ENCODE data around the gene NOSIP. TPM values are rescaled to one million over a fixed set of nuclear protein-coding genes. Genes with fewer than 3 reads are reported as not detected.

NOSIP gene, protein sequence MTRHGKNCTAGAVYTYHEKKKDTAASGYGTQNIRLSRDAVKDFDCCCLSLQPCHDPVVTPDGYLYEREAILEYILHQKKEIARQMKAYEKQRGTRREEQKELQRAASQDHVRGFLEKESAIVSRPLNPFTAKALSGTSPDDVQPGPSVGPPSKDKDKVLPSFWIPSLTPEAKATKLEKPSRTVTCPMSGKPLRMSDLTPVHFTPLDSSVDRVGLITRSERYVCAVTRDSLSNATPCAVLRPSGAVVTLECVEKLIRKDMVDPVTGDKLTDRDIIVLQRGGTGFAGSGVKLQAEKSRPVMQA
- 104 and 111 TPM in 2 replicates for total RNA-seq

DNA sequence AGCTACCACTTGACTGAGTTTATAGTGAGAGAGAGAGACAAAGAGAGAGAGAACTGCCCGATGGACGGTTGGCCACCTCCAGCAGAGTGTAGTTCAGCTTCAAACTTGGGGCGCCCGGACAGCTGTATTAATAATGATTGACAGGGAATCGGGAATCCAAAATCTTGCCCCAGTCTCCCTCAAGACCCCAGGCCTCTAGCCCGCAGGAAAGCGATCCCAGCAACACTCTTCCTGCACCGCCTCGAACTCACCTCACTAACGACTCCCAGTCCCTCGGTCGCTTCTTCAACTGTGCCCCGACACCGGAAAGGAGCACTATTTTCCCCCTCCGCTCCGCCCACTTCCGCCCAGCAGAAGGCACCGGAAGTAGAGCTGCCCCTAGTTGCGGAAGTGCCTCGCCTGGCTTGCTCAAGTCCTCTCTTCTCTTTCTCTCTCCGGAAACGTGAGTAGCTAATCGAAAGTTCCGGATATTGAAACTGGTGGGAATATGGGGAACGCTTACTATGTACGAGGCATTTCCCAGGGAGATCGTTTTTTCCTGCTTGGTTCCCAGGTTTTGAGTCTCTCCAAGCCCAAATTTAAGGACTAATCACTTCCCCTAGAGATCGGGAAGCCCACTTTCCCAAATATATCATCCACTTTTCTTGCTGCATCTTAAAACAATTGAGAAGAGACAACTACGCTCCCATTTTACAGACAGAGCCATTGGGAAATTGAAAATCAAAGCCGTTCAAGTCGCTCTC, at the start of gene NOSIP:
TSS of gene NOSIP (minus strand) at position 293 of the 743 bp plus-strand sequence. CDS start 19,865 bp downstream, outside the sequence.

DNA sequence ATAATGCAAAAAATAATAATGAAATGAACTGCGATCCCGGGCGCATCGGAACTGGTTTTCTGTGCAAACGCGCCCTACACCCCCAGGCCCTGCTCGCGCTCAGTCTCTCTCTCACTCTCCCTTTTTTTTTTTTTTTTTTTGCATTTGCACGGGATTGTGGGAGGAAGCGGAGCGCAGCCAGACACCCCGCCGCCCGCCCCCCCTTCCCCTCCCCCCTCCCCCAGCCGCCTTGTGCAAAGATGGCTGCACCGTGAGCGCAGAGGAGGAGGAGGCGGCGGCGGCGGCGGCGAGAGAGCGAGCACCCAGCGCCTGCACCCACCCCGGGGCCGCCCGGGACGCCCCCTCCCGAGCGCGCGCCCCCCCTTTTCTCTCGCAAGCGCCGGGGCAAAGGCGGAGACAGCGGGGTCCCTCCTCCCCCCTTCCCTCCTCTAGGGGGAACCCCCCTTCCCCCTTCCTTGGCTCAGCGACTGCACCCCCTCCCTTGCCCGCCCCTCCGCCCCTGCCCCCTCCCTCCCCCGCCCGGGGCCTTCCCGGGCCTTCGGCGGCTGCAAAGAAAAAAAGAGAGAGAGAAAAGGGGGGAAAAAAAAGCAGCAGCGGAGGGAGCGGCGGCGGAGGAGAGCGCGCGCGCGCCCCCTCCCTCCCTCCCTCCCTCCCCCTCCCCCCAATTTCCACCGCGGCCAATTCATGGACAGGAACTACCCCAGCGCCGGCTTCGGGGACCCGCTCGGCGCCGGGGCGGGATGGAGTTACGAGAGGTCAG, 10.8 kb upstream of the NOSIP start, which contains the start of gene PRR12:
TSS of gene PRR12 (plus strand) at position 212 of the 760 bp plus-strand sequence. CDS start at position 685, 473 bp downstream.

DNA sequence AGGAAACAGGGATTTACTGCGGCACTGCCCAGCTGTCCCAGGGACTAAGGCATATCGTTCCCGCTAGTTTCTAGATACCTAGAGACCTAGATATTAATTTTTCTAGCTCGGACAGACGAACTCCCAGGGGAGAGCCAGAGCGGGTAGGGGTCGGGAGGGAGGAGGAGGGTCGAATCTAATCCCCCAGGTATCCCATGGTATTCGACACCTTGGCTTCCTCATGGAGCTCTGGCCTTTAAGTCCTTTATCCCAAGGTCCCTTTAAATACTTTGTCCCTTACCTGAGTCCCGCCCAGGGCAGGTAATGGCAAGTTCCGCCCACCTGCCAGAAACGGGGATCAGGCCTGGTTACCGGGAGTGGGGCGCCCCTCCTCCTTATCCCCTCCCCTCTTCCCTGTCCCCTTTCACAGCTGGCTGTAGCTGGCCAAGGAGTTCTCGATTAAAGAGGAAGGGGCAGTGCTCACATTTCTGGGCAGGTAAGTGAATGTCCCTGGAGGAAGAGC, 702 bp upstream of the NOSIP start, which contains the start of gene PRRG2:
TSS of gene PRRG2 (plus strand) at position 310 of the 502 bp plus-strand sequence. CDS start 1,904 bp downstream, outside the sequence.

Other genes starting within 250 kb of the NOSIP start
- not detected in 2 replicates for gene CD37, start 245.2 kb downstream of the NOSIP start, total RNA-seq
- 56.6 and 65.2 TPM in 2 replicates for gene TEAD2, start 218.1 kb downstream of the NOSIP start, total RNA-seq
- gene DKKL1, start 216.7 kb downstream of the NOSIP start, total RNA-seq, result not detected in 2 replicates
- gene KASH5, start 192.3 kb downstream of the NOSIP start, total RNA-seq, result not detected in 2 replicates
- gene PTH2, start 157.1 kb downstream of the NOSIP start, total RNA-seq, result not detected in 2 replicates
- not detected in 2 replicates for gene GFY, start 155.2 kb downstream of the NOSIP start, total RNA-seq
- under 0.01 and 0.05 TPM in 2 replicates for gene SLC17A7, start 139.0 kb downstream of the NOSIP start, total RNA-seq
- gene PIH1D1, start 128.7 kb downstream of the NOSIP start, total RNA-seq, result 82.1 and 96.8 TPM in 2 replicates
- 51.6 and 62.2 TPM in 2 replicates for gene ALDH16A1, start 127.3 kb downstream of the NOSIP start, total RNA-seq
- 6.1 and 7.9 TPM in 2 replicates for gene FLT3LG, start 106.3 kb downstream of the NOSIP start, total RNA-seq
- 1,790 and 1,858 TPM in 2 replicates for gene RPL13A, start 92.9 kb downstream of the NOSIP start, total RNA-seq
- gene RPS11, start 84.1 kb downstream of the NOSIP start, total RNA-seq, result 3,468 and 3,616 TPM in 2 replicates
- gene FCGRT, start 67.9 kb downstream of the NOSIP start, total RNA-seq, result 60.6 and 63.8 TPM in 2 replicates
- gene RCN3, start 52.6 kb downstream of the NOSIP start, total RNA-seq, result 26.5 and 34.0 TPM in 2 replicates
- gene PRRG2, start 760 bp upstream of the NOSIP start, total RNA-seq, result 1.1 and 3.3 TPM in 2 replicates
- 6.5 and 8.2 TPM in 2 replicates for gene PRR12, start 10.6 kb upstream of the NOSIP start, total RNA-seq
- 79.1 and 97.7 TPM in 2 replicates for gene RRAS, start 59.6 kb upstream of the NOSIP start, total RNA-seq
- 33.2 and 36.7 TPM in 2 replicates for gene SCAF1, start 61.7 kb upstream of the NOSIP start, total RNA-seq
- 46.5 and 55.2 TPM in 2 replicates for gene IRF3, start 85.3 kb upstream of the NOSIP start, total RNA-seq
- 33.2 TPM in 2 replicates for gene BCL2L12, start 85.4 kb upstream of the NOSIP start, total RNA-seq
- 329 and 369 TPM in 2 replicates for gene PRMT1, start 96.7 kb upstream of the NOSIP start, total RNA-seq
- 0.33 and 0.49 TPM in 2 replicates for gene ADM5, start 109.0 kb upstream of the NOSIP start, total RNA-seq
- 11.9 and 12.3 TPM in 2 replicates for gene CPT1C, start 110.6 kb upstream of the NOSIP start, total RNA-seq
- gene TSKS, start 182.8 kb upstream of the NOSIP start, total RNA-seq, result 1.5 TPM in 1 of 2 replicates, not detected in the other
- 108 and 110 TPM in 2 replicates for gene AP2A1, start 186.4 kb upstream of the NOSIP start, total RNA-seq
- gene FUZ, start 232.7 kb upstream of the NOSIP start, total RNA-seq, result 13.8 and 17.1 TPM in 2 replicates
- gene MED25, start 237.7 kb upstream of the NOSIP start, total RNA-seq, result 25.2 and 25.6 TPM in 2 replicates